HCT116 (cell line): ENCODE measurements around the gene PRRX1. TPM values are rescaled to one million over a fixed set of nuclear protein-coding genes. Genes with fewer than 3 reads are reported as not detected.

Experiments
- ATAC-seq: fragments of 200-7000 bp; cut with Tn5 transposase; 2 replicates; pipeline ENCODE4 v1.9.1; 2020; ENCODE audit warnings: mild to moderate bottlenecking, moderate library complexity
- BruUV-seq: library from RNA; stranded (reverse); fragments of 400-500 nt; replicated peaks from 2 replicates; lab custom pipeline; 2021; lab: Mats Ljungman, UMichigan
- CTCF ChIA-PET: fragments of 300-600 bp; sonication (Branson Sonifier 250); formaldehyde crosslinking; loops from one replicate; lab custom pipeline; 2021; ENCODE audit warnings: antibody characterized with exemption; lab: Charles Lee
- POLR2A ChIA-PET: fragments of 300-600, 350-600 bp; sonication (Branson Sonifier 250); formaldehyde crosslinking; loops from one replicate; lab custom pipeline; 2021; ENCODE audit warnings: antibody characterized with exemption; lab: Charles Lee
- RAD21 ChIA-PET, 2 experiments: fragments of 300-600 bp; sonication (Branson Sonifier 250); formaldehyde crosslinking; loops; one replicate each; lab custom pipeline; 2023; ENCODE audit warnings: low total read pairs in 2 of 2; ENCODE audit not compliant: uncharacterized antibody in 2 of 2, unreplicated experiment in 2 of 2, low non-redundant PET in 1 of 2; lab: Charles Lee
- DNase-seq: peaks from one replicate; pipeline ENCODE4 v3.0.0-alpha.2; 2010; ENCODE audit warnings: low read depth, low spot score
- H2AFZ ChIP-seq: fragments of 200-600 bp; shearing (Covaris generic), sonication (generic); 2 replicates; pipeline ENCODE4 v1.6.1; 2017; ENCODE audit warnings: low read depth, mixed run types, mixed read lengths, antibody characterized with exemption, low read length; ENCODE audit not compliant: poor library complexity, severe bottlenecking
- H3K27ac ChIP-seq: 2 replicates; pipeline ENCODE4 v1.5.1; 2012; ENCODE audit warnings: low read depth, low read length
- H3K27me3 ChIP-seq: fragments of 200-600 bp; sonication (generic); 2 replicates; pipeline ENCODE4 v1.6.1; 2016; ENCODE audit warnings: mixed run types, low read length, mixed read lengths; ENCODE audit not compliant: insufficient read depth
- H3K36me3 ChIP-seq, 2 experiments: fragments of 200-500 bp in 1 of 2; fragments of 200-600 bp in 1 of 2; sonication (Bioruptor generic) in 1 of 2; sonication (generic) in 1 of 2; 2 replicates each; pipeline versions ENCODE4 v1.5.1 to v1.6.1; 2014 to 2016; ENCODE audit warnings: low read length in 2 of 2, inconsistent platforms in 1 of 2, mixed read lengths in 1 of 2, mixed run types in 1 of 2; ENCODE audit not compliant: insufficient read depth in 2 of 2, control insufficient read depth in 1 of 2
- H3K4me1 ChIP-seq, 2 experiments: fragments of 200-600 bp in 1 of 2; sonication (generic) in 1 of 2; 2 replicates each; pipeline versions ENCODE4 v1.5.1 to v1.6.1; 2012 to 2017; ENCODE audit warnings: low read length in 2 of 2, inconsistent platforms in 1 of 2, mild to moderate bottlenecking in 1 of 2, mixed read lengths in 1 of 2, mixed run types in 1 of 2, moderate library complexity in 1 of 2; ENCODE audit not compliant: insufficient read depth in 2 of 2, control insufficient read depth in 1 of 2
- H3K4me2 ChIP-seq: fragments of 200-600 bp; sonication (generic); 2 replicates; pipeline ENCODE4 v1.6.1; 2017; ENCODE audit warnings: mixed run types, low read length, mixed read lengths
- H3K4me3 ChIP-seq, 2 experiments: fragments of 200-600 bp in 1 of 2; sonication (generic) in 1 of 2; replicated peaks in 1 of 2; 2 replicates each; pipeline ENCODE4 v1.5.1; 2011 to 2016; ENCODE audit warnings: low read length in 2 of 2, control low read depth in 1 of 2, low read depth in 1 of 2, mild to moderate bottlenecking in 1 of 2, mixed read lengths in 1 of 2, mixed run types in 1 of 2
- H3K79me2 ChIP-seq: fragments of 200-600 bp; sonication (generic); 2 replicates; pipeline ENCODE4 v1.6.1; 2017; ENCODE audit warnings: mild to moderate bottlenecking, mixed run types, low read length, moderate library complexity, mixed read lengths; ENCODE audit not compliant: insufficient read depth
- H3K9ac ChIP-seq: fragments of 200-600 bp; sonication (generic); 2 replicates; pipeline ENCODE4 v1.6.1; 2016; ENCODE audit warnings: low read length, mixed read lengths
- H3K9me2 ChIP-seq: fragments of 200-600 bp; sonication (generic), shearing (Covaris generic); 2 replicates; pipeline ENCODE4 v1.6.1; 2017; ENCODE audit warnings: mixed run types, mild to moderate bottlenecking, moderate library complexity; ENCODE audit not compliant: insufficient read depth
- H3K9me3 ChIP-seq, 2 experiments: fragments of 200-500 bp in 1 of 2; fragments of 200-600 bp in 1 of 2; sonication (Bioruptor generic) in 1 of 2; sonication (generic) in 1 of 2; 2 replicates each; pipeline ENCODE4 v1.6.1; 2014 to 2017; ENCODE audit warnings: low read length in 2 of 2, mixed read lengths in 2 of 2, inconsistent platforms in 1 of 2, low read depth in 1 of 2, mild to moderate bottlenecking in 1 of 2, mixed run types in 1 of 2, moderate library complexity in 1 of 2; ENCODE audit not compliant: control insufficient read depth in 1 of 2, insufficient read depth in 1 of 2
- H4K20me1 ChIP-seq: fragments of 200-600 bp; sonication (generic), shearing (Covaris generic); 2 replicates; pipeline ENCODE4 v1.6.1; 2017; ENCODE audit warnings: mixed run types, mild to moderate bottlenecking, moderate library complexity; ENCODE audit not compliant: insufficient read depth
- ATF3 ChIP-seq: IDR thresholded peaks from 2 replicates; pipeline ENCODE4 v1.6.1; 2012
- CEBPB ChIP-seq: IDR thresholded peaks from 2 replicates; pipeline ENCODE4 v1.6.1; 2012; ENCODE audit warnings: low read depth
- EGR1 ChIP-seq: IDR thresholded peaks from 2 replicates; pipeline ENCODE4 v1.6.1; 2012; ENCODE audit warnings: low read depth
- ELF1 ChIP-seq: IDR thresholded peaks from 2 replicates; pipeline ENCODE4 v1.6.1; 2012; ENCODE audit warnings: low read depth, borderline replicate concordance
- EZH2 ChIP-seq: fragments of 200-600 bp; sonication (generic); IDR thresholded peaks from 2 replicates; pipeline ENCODE4 v1.6.1; 2017; ENCODE audit warnings: antibody characterized with exemption, mixed run types
- EZH2phosphoT487 ChIP-seq: fragments of 200-600 bp; IDR thresholded peaks from 2 replicates; pipeline ENCODE4 v1.6.1; 2018; ENCODE audit warnings: antibody characterized with exemption, borderline replicate concordance
- FOSL1 ChIP-seq: IDR thresholded peaks from 2 replicates; pipeline ENCODE4 v1.6.1; 2012; ENCODE audit warnings: low read depth
- MAX ChIP-seq: IDR thresholded peaks from 2 replicates; pipeline ENCODE4 v1.6.1; 2012
- POLR2A ChIP-seq: IDR thresholded peaks from 2 replicates; pipeline ENCODE4 v1.7.0; 2011; ENCODE audit warnings: borderline replicate concordance; ENCODE audit not compliant: insufficient read depth, insufficient read length; ENCODE audit errors: extremely low read depth
- RAD21 ChIP-seq: IDR thresholded peaks from 2 replicates; pipeline ENCODE4 v1.6.1; 2012; ENCODE audit warnings: low read depth, mild to moderate bottlenecking
- SIN3A ChIP-seq: IDR thresholded peaks from 2 replicates; pipeline ENCODE4 v1.6.1; 2012; ENCODE audit warnings: low read depth
- SP1 ChIP-seq: IDR thresholded peaks from 2 replicates; pipeline ENCODE4 v1.6.1; 2012; ENCODE audit warnings: low read depth
- TCF7L2 ChIP-seq: IDR thresholded peaks from 2 replicates; pipeline ENCODE4 v1.7.0; 2011; ENCODE audit warnings: borderline replicate concordance, inconsistent platforms; ENCODE audit not compliant: insufficient read depth, insufficient read length; ENCODE audit errors: extremely low read depth
- YY1 ChIP-seq: IDR thresholded peaks from 2 replicates; pipeline ENCODE4 v1.6.1; 2011; ENCODE audit warnings: low read length, low read depth, moderate library complexity, mild to moderate bottlenecking; ENCODE audit not compliant: insufficient replicate concordance; ENCODE audit errors: extremely low read depth
- ZBTB33 ChIP-seq: IDR thresholded peaks from 2 replicates; pipeline ENCODE4 v1.6.1; 2011; ENCODE audit warnings: mild to moderate bottlenecking, low read length, moderate library complexity; ENCODE audit not compliant: insufficient replicate concordance; ENCODE audit errors: extremely low read depth
- ZFX ChIP-seq: fragments of 450-650 bp; IDR thresholded peaks from 2 replicates; pipeline ENCODE4 v1.6.1; 2017
- ZNF274 ChIP-seq: fragments of 200-500 bp; sonication (Bioruptor generic); IDR thresholded peaks from 2 replicates; pipeline ENCODE4 v1.6.1; 2014; ENCODE audit warnings: mild to moderate bottlenecking, low read depth, low read length, inconsistent platforms
- intact Hi-C: fragments of 100-400 bp; cut with micrococcal nuclease; formaldehyde crosslinking; loops from 2 replicates; pipeline ENCODE4 v1.10.0; 2022
- total RNA-seq: library from RNA; stranded (reverse); gene quantifications from one replicate; pipeline ENCODE4 v1.2.1, GENCODE V29; 2021; ENCODE audit not compliant: unreplicated experiment

Gene PRRX1
- total RNA-seq, 1 experiment from 2014 or later: 0.37 TPM

- POLR2A ChIA-PET: no interaction called here
- Histone ChIP-seq H3K27ac (no peak overlapping the region), H3K4me2 (no peak overlapping the region), H3K4me3 (no peak overlapping the region), H3K27me3 (no peaks in the 10 kb centered on the region), H3K79me2 (no peaks in the 10 kb centered on the region), H3K36me3 (no peaks in the 10 kb centered on the region), H2AFZ (no peak overlapping the region), H3K9me2 (no peaks in the 10 kb centered on the region), H4K20me1 (no peaks in the 10 kb centered on the region), H3K9me3 (no peaks in the 10 kb centered on the region), H3K9ac (no peak overlapping the region), H3K4me1 (no peaks in the 10 kb centered on the region)
- BruUV-seq: no TSS peak
- RAD21 ChIA-PET: no interaction called here
- ATAC-seq (no peak), DNase-seq (no peak)
- TF ChIP-seq YY1 (no peak), FOSL1 (no peak), ZNF274 (no peak), RAD21 (no peak), EGR1 (no peak), POLR2A (no peak), EZH2phosphoT487 (no peak), TCF7L2 (no peak), ATF3 (no peak), ZFX (no peak), SP1 (no peak), MAX (no peak), ELF1 (no peak), ZBTB33 (no peak), EZH2 (no peak), SIN3A (no peak), CEBPB (no peak)
- CTCF ChIA-PET: no interaction called here
- intact Hi-C loops: loop anchor here (2.0 to 10.0 kb wide), 3 partner anchors 77 to 537 kb away; no protein-coding TSS in a partner anchor
These were observed 23.7 kb downstream of the PRRX1 start for GRCh38 chr1:170687621-170688020.
